ENCODE data around the gene SSNA1. TPM values are rescaled to one million over a fixed set of nuclear protein-coding genes. Genes with fewer than 3 reads are reported as not detected.

SSNA1 gene
- total RNA-seq, 1 experiment from 2014 or later, result 62.3 TPM

- Histone ChIP-seq H3K36me3 (ENCODE audit: control insufficient read depth, insufficient read depth, low read length) (no peaks in the 10 kb centered on the region), H3K9me3 (no peaks in the 10 kb centered on the region), H3K27me3 (replicated peaks; ENCODE audit: control insufficient read depth, insufficient read depth, low read length) (no peaks in the 10 kb centered on the region), H3K4me1 (peaks cover 25% of the 10 kb centered on the region), H3K4me3 (ENCODE audit: low read depth, low read length) (no peak overlapping the region)
- Mint-ChIP-seq H3K4me1 (ENCODE audit: low read depth, unreplicated experiment) (peaks cover 6% of the 10 kb centered on the region), H3K36me3 (ENCODE audit: insufficient read depth, unreplicated experiment) (peaks cover 27% of the 10 kb centered on the region), H3K27me3 (ENCODE audit: insufficient read depth, unreplicated experiment) (no peaks in the 10 kb centered on the region), H3K27ac (ENCODE audit: unreplicated experiment) (no peak overlapping the region), H3K9me3 (ENCODE audit: unreplicated experiment) (no peaks in the 10 kb centered on the region), H3K4me3 (ENCODE audit: unreplicated experiment) (no peak overlapping the region)
- intact Hi-C loops (cut with micrococcal nuclease; ENCODE audit: unreplicated experiment), result no loop called here
- ChIA-PET CTCF (no interaction called here), POLR2A (no interaction called here)
- TF ChIP-seq, protein P1, sequence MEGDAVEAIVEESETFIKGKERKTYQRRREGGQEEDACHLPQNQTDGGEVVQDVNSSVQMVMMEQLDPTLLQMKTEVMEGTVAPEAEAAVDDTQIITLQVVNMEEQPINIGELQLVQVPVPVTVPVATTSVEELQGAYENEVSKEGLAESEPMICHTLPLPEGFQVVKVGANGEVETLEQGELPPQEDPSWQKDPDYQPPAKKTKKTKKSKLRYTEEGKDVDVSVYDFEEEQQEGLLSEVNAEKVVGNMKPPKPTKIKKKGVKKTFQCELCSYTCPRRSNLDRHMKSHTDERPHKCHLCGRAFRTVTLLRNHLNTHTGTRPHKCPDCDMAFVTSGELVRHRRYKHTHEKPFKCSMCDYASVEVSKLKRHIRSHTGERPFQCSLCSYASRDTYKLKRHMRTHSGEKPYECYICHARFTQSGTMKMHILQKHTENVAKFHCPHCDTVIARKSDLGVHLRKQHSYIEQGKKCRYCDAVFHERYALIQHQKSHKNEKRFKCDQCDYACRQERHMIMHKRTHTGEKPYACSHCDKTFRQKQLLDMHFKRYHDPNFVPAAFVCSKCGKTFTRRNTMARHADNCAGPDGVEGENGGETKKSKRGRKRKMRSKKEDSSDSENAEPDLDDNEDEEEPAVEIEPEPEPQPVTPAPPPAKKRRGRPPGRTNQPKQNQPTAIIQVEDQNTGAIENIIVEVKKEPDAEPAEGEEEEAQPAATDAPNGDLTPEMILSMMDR (IDR thresholded peaks at IDR 0.05; ENCODE audit: insufficient read depth in 1 of 2, low read depth in 1 of 2, low read length in 1 of 2, severe bottlenecking in 1 of 2, unreplicated experiment in 1 of 2), result no peak
- no TSS peak for BruUV-seq (replicated peaks)
- no peak for DNase-seq
These were observed 26.9 kb downstream of the SSNA1 start for GRCh38 chr9:137215196-137215986.

GRCh38 chr9:137216188-137216965 is 27.9 kb downstream of the SSNA1 start:
- no peak for DNase-seq
- H3K4me3 ChIP-seq (ENCODE audit: low read depth, low read length), result no peak overlapping the region; the same call in 1 of the 2 replicates
- H3K27ac Mint-ChIP-seq (ENCODE audit: unreplicated experiment), result no peak overlapping the region
- intact Hi-C loops (cut with micrococcal nuclease; ENCODE audit: unreplicated experiment), result no loop called here
- peaks cover 25% of the 10 kb centered on the region for H3K4me1 ChIP-seq
- CTCF ChIA-PET, result interaction anchor here (1.0 kb wide), 1 partner anchor 20 kb away, joined by 5 read pairs; no protein-coding TSS in a partner anchor
- no peak overlapping the region for H3K4me3 Mint-ChIP-seq (ENCODE audit: unreplicated experiment)
- H3K9me3 ChIP-seq, result no peaks in the 10 kb centered on the region
- H3K36me3 ChIP-seq (ENCODE audit: control insufficient read depth, insufficient read depth, low read length), result no peaks in the 10 kb centered on the region
- H3K9me3 Mint-ChIP-seq (ENCODE audit: unreplicated experiment), result no peaks in the 10 kb centered on the region
- no TSS peak for BruUV-seq (replicated peaks)
- no peaks in the 10 kb centered on the region for H3K27me3 ChIP-seq (replicated peaks; ENCODE audit: control insufficient read depth, insufficient read depth, low read length)
- POLR2A ChIA-PET, result interaction anchor here (0.5 to 0.8 kb wide), 4 partner anchors 15 to 65 kb away, joined by 3 to 6 read pairs (median 3); partner anchors contain the start of gene TUBB4B
- H3K27me3 Mint-ChIP-seq (ENCODE audit: insufficient read depth, unreplicated experiment), result no peaks in the 10 kb centered on the region
- peaks cover 27% of the 10 kb centered on the region for H3K36me3 Mint-ChIP-seq (ENCODE audit: insufficient read depth, unreplicated experiment)
- TF ChIP-seq, protein P1 (IDR thresholded peaks at IDR 0.05; ENCODE audit: insufficient read depth in 1 of 2, low read depth in 1 of 2, low read length in 1 of 2, severe bottlenecking in 1 of 2, unreplicated experiment in 1 of 2), result no peak
- H3K4me1 Mint-ChIP-seq (ENCODE audit: low read depth, unreplicated experiment), result peaks cover 6% of the 10 kb centered on the region

Data from Caco-2 (cell line).